GM19025 (cell line): ENCODE measurements around the gene CPNE9.
A peak's percentile ranks its signal among the peaks of the same experiment; 100 is the strongest.

Experiments
- ATAC-seq: cut with Tn5 transposase; IDR thresholded peaks from one replicate; pipeline ENCODE4 v1.9.1; 2021; ENCODE audit warnings: mild to moderate bottlenecking, low read depth, moderate library complexity; ENCODE audit not compliant: unreplicated experiment

The CPNE9 gene

GRCh38 chr3:9743548-9743947, 39.9 kb downstream of the CPNE9 start:
- ATAC-seq: no peak

GRCh38 chr3:9744162-9744561, 40.5 kb downstream of the CPNE9 start:
- no peak for ATAC-seq

- no peak for ATAC-seq
These were observed 41.9 kb downstream of the CPNE9 start for GRCh38 chr3:9745521-9745920.

GRCh38 chr3:9746330-9746729, 42.7 kb downstream of the CPNE9 start:
- ATAC-seq: no peak

- ATAC-seq: no peak
These were observed 43.6 kb downstream of the CPNE9 start for GRCh38 chr3:9747267-9747666.

- ATAC-seq: no peak
These were observed 44.4 kb downstream of the CPNE9 start for GRCh38 chr3:9748031-9748430.

- no peak for ATAC-seq
These were observed 45.6 kb downstream of the CPNE9 start for GRCh38 chr3:9749296-9749644.

GRCh38 chr3:9749645-9750555, 46.3 kb downstream of the CPNE9 start, which contains the start of gene OGG1:
OGG1 (plus strand) TSS chr3:9749952; CDS start chr3:9750287, 335 bp downstream.
- peak; percentile 89 for ATAC-seq

- no peak for ATAC-seq
These were observed 47.2 kb downstream of the CPNE9 start for GRCh38 chr3:9750556-9751411.

- no peak for ATAC-seq
These were observed 51.0 kb downstream of the CPNE9 start for GRCh38 chr3:9754678-9755077.

- no peak for ATAC-seq
These were observed 53.8 kb downstream of the CPNE9 start for GRCh38 chr3:9757427-9757826.

GRCh38 chr3:9760779-9761505, 57.3 kb downstream of the CPNE9 start:
- ATAC-seq: no peak

GRCh38 chr3:9761919-9762318, 58.3 kb downstream of the CPNE9 start:
- no peak for ATAC-seq

GRCh38 chr3:9762871-9763270, 59.2 kb downstream of the CPNE9 start:
- ATAC-seq: no peak

GRCh38 chr3:9765865-9766264, 62.2 kb downstream of the CPNE9 start:
- no peak for ATAC-seq

- no peak for ATAC-seq
These were observed 63.8 kb downstream of the CPNE9 start for GRCh38 chr3:9767418-9767817.

GRCh38 chr3:9768141-9768775, 64.6 kb downstream of the CPNE9 start:
- no peak for ATAC-seq

GRCh38 chr3:9769012-9769411, 65.4 kb downstream of the CPNE9 start:
- ATAC-seq: no peak

- peak; percentile 73 for ATAC-seq
These were observed 66.0 kb downstream of the CPNE9 start, which contains the start of gene CAMK1 for GRCh38 chr3:9769426-9770275. CAMK1 (minus strand) TSS chr3:9769947; CDS start chr3:9767749, 2,198 bp downstream.
